Endothelial cell of umbilical vein (primary cell): Measurements from ENCODE around the gene SIN3A.

Experiments used
- POLR2AphosphoS5 ChIP-seq: IDR thresholded peaks from 2 replicates; pipeline ENCODE4 v1.6.1; 2012; ENCODE audit warnings: low read depth, mild to moderate bottlenecking, control low read depth, low read length, moderate library complexity; ENCODE audit not compliant: insufficient read depth
- TF ChIP-seq, protein P1 (sequence below), 2 donors: IDR thresholded peaks; 1 replicate in 1 of 2; 2 replicates in 1 of 2; pipeline ENCODE4 v1.5.1; 2011; ENCODE audit warnings: low read length in 2 of 2, mild to moderate bottlenecking in 2 of 2, moderate library complexity in 2 of 2, control low read depth in 1 of 2, inconsistent platforms in 1 of 2, low read depth in 1 of 2; ENCODE audit not compliant: insufficient read depth in 1 of 2; ENCODE audit errors: extremely low read depth in 1 of 2

DNA sequence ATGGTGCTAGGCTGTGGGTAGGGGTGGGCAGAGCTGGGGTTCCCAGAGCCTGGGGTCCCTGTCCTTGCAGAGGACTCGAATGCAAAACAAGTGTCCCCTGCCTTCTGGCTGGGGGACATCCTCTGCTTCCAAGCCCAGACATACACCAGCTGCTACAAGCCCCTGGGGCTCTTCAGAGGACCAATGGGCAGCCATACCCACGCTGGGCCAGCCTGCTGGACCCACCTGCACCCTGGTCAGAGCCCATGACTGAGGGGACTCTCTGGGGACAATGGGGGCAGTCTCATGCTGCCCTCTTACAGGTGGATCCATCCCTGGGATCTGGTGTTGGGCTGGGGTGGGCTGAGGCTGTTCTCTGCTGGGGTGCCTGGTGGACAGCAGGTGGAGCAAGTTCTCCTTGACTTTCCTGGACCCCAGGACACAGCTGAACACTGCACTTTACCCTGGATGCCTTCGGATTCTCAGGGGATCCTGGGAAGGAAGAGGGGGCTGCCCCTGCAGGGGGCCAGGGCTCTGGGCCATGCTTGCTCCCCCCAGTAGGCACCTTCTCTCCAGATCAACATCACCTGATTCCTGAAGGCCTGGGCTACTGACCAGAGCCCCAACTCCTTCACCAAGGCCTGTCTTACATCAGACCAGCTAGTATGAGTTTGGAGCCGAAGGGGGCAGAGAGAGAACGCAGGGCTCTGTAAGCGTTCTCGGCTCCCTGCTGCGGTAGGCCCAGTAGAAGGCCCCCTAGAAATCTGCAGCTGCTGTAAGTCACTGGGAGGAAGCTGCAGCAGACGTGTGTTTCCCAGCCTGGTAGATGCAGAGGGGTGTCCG, 122.8 kb downstream of the SIN3A start:
- TF ChIP-seq, protein P1, sequence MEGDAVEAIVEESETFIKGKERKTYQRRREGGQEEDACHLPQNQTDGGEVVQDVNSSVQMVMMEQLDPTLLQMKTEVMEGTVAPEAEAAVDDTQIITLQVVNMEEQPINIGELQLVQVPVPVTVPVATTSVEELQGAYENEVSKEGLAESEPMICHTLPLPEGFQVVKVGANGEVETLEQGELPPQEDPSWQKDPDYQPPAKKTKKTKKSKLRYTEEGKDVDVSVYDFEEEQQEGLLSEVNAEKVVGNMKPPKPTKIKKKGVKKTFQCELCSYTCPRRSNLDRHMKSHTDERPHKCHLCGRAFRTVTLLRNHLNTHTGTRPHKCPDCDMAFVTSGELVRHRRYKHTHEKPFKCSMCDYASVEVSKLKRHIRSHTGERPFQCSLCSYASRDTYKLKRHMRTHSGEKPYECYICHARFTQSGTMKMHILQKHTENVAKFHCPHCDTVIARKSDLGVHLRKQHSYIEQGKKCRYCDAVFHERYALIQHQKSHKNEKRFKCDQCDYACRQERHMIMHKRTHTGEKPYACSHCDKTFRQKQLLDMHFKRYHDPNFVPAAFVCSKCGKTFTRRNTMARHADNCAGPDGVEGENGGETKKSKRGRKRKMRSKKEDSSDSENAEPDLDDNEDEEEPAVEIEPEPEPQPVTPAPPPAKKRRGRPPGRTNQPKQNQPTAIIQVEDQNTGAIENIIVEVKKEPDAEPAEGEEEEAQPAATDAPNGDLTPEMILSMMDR (IDR thresholded peaks at IDR 0.05; ENCODE audit: extremely low read depth in 1 of 2, insufficient read depth in 1 of 2, low read depth in 1 of 2, low read length in 2 of 2), result no peak
- no peak for TF ChIP-seq POLR2AphosphoS5
